Transverse colon (tissue), 3 donors: ENCODE results near the gene NOL3.

Source experiments
- POLR2A ChIP-seq: fragments of 450-650 bp; IDR thresholded peaks from one replicate; pipeline ENCODE4 v1.6.1; 2016; ENCODE audit warnings: antibody characterized with exemption, mild to moderate bottlenecking, moderate library complexity
- TF ChIP-seq, protein P1 (sequence below), 5 experiments: fragments of 200-600 bp in 3 of 5; fragments of 450-650 bp in 2 of 5; sonication (generic) in 3 of 5; IDR thresholded peaks; 1 replicate in 2 of 5; 2 replicates in 3 of 5; pipeline ENCODE4 v1.5.1; 2016 to 2017; ENCODE audit warnings: antibody characterized with exemption in 5 of 5, inconsistent platforms in 3 of 5, mild to moderate bottlenecking in 2 of 5, moderate library complexity in 1 of 5

DNA sequence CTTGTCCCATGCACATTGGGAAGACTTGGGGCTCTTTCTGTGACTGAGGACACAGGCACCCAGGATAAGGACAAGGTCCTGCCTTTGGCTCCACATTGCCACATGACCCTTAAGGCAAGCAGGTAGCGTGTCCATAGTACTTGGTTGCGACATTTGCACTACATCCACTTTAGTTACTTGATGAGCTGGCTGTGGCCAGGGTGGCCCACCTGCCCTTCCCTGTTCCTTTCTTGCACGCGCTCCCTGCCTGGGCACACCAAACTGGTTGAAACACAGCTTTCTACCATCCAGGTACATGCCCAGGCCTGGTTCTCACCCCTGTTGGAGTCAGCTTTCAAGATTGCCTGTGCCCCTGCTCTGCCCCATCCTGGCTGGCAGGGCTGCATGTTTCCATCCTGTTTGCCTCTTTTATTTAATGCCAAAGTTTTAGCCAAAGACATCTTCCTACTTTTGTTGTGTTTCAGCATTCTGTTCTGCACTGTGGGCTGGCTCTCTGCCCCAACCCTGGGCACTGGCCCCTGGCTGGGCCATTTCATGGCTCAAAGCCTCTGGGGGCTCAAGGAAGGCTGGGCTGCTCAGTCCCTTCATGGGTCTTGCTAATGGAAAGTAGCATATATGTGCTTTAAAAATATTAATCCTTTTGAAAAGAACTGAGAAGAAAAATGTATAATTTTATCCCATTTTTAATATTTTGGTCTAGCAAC is 22.7 kb upstream of the NOL3 start:
- TF ChIP-seq, protein P1, sequence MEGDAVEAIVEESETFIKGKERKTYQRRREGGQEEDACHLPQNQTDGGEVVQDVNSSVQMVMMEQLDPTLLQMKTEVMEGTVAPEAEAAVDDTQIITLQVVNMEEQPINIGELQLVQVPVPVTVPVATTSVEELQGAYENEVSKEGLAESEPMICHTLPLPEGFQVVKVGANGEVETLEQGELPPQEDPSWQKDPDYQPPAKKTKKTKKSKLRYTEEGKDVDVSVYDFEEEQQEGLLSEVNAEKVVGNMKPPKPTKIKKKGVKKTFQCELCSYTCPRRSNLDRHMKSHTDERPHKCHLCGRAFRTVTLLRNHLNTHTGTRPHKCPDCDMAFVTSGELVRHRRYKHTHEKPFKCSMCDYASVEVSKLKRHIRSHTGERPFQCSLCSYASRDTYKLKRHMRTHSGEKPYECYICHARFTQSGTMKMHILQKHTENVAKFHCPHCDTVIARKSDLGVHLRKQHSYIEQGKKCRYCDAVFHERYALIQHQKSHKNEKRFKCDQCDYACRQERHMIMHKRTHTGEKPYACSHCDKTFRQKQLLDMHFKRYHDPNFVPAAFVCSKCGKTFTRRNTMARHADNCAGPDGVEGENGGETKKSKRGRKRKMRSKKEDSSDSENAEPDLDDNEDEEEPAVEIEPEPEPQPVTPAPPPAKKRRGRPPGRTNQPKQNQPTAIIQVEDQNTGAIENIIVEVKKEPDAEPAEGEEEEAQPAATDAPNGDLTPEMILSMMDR (IDR thresholded peaks at IDR 0.05) = no peak
- TF ChIP-seq POLR2A = no peak
